PC-9 (cell line): ENCODE data around the gene TPD52L1.

Experiments used
- CTCF ChIP-seq: fragments of 200-600 bp; sonication (generic); conservative IDR thresholded peaks from 2 replicates; pipeline ENCODE4 v1.6.1; 2017; ENCODE audit warnings: mixed run types, antibody characterized with exemption, mild to moderate bottlenecking, moderate library complexity
- EZH2 ChIP-seq: fragments of 200-600 bp; sonication (generic); IDR thresholded peaks from 2 replicates; pipeline ENCODE4 v1.8.0; 2017; ENCODE audit warnings: antibody characterized with exemption, low read depth

GRCh38 chr6:125222531-125223455 is 69.2 kb downstream of the TPD52L1 start:
- TF ChIP-seq CTCF = no peak
- no peak for TF ChIP-seq EZH2
